Lower leg skin (tissue), 3 donors: ENCODE measurements around the gene TWIST2.

Experiments
- CTCF ChIP-seq, 3 donors: fragments of 450-650 bp; IDR thresholded peaks; one replicate each; pipeline ENCODE4 v1.5.1; 2016; ENCODE audit warnings: antibody characterized with exemption in 3 of 3, mild to moderate bottlenecking in 3 of 3, moderate library complexity in 2 of 3
- POLR2A ChIP-seq, 2 donors: fragments of 450-650 bp; IDR thresholded peaks; one replicate each; pipeline ENCODE4 v1.6.1; 2016 to 2017; ENCODE audit warnings: antibody characterized with exemption in 2 of 2, mild to moderate bottlenecking in 1 of 2, moderate library complexity in 1 of 2

DNA sequence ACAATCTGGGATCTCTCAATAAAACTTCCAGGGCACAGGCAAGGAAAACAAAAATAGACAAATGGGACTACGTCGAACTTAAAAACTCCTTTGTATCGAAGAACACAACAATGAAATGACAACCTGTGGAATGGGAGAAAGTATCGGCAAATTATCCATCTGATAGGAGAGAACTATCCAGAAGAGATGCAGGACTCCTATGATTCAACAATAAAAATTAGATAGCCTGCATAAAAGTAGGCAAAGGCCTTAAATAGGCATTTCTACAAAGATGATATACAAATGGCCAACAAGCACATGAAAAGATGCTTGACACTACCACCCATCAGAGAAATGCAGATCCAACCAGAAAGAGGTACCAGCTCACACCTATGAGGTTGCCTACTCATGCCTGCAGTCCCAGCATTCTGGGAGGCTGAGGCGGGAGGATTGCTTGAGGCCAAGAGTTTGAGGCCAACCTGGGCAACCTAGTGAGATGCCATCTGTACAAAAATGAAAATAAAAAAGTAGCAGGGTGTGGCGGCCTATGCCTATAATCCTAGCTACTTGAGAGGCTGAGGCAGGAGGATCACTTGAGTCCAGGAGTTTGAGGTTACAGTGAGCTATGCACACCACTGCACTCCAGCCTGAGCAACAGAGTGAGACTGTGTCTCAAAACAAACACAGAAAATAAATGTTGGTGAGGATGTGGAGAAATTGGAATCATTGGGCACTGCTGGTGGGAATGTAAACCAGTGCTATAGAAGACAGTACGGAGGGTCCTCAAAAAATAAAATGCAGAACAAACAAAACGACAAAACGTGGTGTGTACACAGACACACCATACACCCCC lies 21.6 kb downstream of the TWIST2 start:
- TF ChIP-seq POLR2A (IDR thresholded peaks at IDR 0.05): no peak
- TF ChIP-seq CTCF (IDR thresholded peaks at IDR 0.05): no peak
